ENCODE results near the gene IHH. TPM values are rescaled to one million over a fixed set of nuclear protein-coding genes. Genes with fewer than 3 reads are reported as not detected.

The IHH gene
- total and polyA plus RNA-seq, 9 of the 15 experiments (the other 6 are each of a cell fraction or from before 2014, with no cell fraction given): 0.07 TPM; not detected in 8

- no peak for TF ChIP-seq UBTF (IDR thresholded peaks at IDR 0.05; ENCODE audit: borderline replicate concordance in 1 of 2, low read depth in 2 of 2, low read length in 2 of 2)
- TF ChIP-seq ZNF395 (CRISPR knock-in tag; IDR thresholded peaks at IDR 0.05): no peak
- no peak for TF ChIP-seq ZBTB40 (IDR thresholded peaks at IDR 0.05)
- no peak for TF ChIP-seq ZBTB40 (CRISPR knock-in tag; IDR thresholded peaks at IDR 0.05)
- TF ChIP-seq OTX1 (CRISPR knock-in tag; IDR thresholded peaks at IDR 0.05): no peak
- TF ChIP-seq TEAD2 (tag; IDR thresholded peaks at IDR 0.05): no peak
- TF ChIP-seq ZNF609 (CRISPR knock-in tag; IDR thresholded peaks at IDR 0.05; ENCODE audit: borderline replicate concordance): no peak
- TF ChIP-seq XRCC3 (IDR thresholded peaks at IDR 0.05): no peak
Measured at GRCh38 chr2:219022041-219022440, 38.7 kb downstream of the IHH start (continued).
